ENCODE data around the gene CPA3.

DNA sequence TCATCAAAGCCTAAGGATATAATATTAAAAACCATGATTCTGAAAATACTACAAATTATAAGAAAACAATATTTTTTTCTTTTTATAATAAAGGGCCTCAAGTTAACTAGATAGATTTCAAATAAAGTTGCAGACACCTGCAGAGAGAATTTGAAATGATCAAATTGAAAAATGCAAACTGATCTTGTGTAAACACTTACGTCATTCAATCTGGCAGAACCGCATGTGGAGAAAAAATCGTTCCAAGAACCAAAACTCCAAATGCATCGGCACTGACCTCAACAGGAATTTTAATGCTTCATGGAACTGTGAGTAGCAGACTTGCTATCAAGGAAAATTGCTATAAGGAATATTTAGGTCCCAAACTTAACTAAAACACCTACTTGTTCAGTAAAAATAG lies 17.2 kb downstream of the CPA3 start:
- TF ChIP-seq, protein P1, sequence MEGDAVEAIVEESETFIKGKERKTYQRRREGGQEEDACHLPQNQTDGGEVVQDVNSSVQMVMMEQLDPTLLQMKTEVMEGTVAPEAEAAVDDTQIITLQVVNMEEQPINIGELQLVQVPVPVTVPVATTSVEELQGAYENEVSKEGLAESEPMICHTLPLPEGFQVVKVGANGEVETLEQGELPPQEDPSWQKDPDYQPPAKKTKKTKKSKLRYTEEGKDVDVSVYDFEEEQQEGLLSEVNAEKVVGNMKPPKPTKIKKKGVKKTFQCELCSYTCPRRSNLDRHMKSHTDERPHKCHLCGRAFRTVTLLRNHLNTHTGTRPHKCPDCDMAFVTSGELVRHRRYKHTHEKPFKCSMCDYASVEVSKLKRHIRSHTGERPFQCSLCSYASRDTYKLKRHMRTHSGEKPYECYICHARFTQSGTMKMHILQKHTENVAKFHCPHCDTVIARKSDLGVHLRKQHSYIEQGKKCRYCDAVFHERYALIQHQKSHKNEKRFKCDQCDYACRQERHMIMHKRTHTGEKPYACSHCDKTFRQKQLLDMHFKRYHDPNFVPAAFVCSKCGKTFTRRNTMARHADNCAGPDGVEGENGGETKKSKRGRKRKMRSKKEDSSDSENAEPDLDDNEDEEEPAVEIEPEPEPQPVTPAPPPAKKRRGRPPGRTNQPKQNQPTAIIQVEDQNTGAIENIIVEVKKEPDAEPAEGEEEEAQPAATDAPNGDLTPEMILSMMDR (IDR thresholded peaks at IDR 0.05): no peak
- TF ChIP-seq POLR2A (IDR thresholded peaks at IDR 0.05): no peak

All from tibial nerve (tissue), 3 donors.